ENCODE results near the gene AR. TPM values are rescaled to one million over a fixed set of nuclear protein-coding genes. Genes with fewer than 3 reads are reported as not detected.

AR gene
- total and polyA plus RNA-seq, 2 of the 4 experiments (the other 2 are of a cell fraction): 1.5 to 4.7 TPM

- no peak overlapping the region for H3K56ac ChIP-seq (ENCODE audit: extremely low read depth, insufficient read depth, low read length)
- H4K5ac ChIP-seq (ENCODE audit: low read depth, low read length): no peak overlapping the region
- no peaks in the 10 kb centered on the region for H3K4me1 ChIP-seq (ENCODE audit: control insufficient read depth, insufficient read depth, low read length)
- H2BK5ac ChIP-seq (ENCODE audit: low read depth, low read length, poor library complexity, severe bottlenecking): no peak overlapping the region
- no TSS peak for BruUV-seq (replicated peaks)
- no peak overlapping the region for H2AK9ac ChIP-seq (replicated peaks; ENCODE audit: low read depth, low read length, poor library complexity)
- H3K9me3 ChIP-seq (ENCODE audit: control insufficient read depth, insufficient read depth, low read length): 0 out of 2 replicates have a peak, but pooled peaks cover 1% of the 10 kb centered on the region
- H3K4me2 ChIP-seq (ENCODE audit: low read depth, low read length): no peak overlapping the region
- POLR2A ChIA-PET (ENCODE audit: unreplicated experiment): no interaction called here
- H3K18ac ChIP-seq (ENCODE audit: low read depth, low read length): no peak overlapping the region
- CTCF ChIA-PET: no interaction called here
- H3K4me3 ChIP-seq (ENCODE audit: insufficient read depth, low read depth, low read length): no peak overlapping the region
- DNase-seq (no peak), ATAC-seq (ENCODE audit: low read depth) (no peak)
- H3K36me3 ChIP-seq (ENCODE audit: control insufficient read depth, insufficient read depth, low read length): no peaks in the 10 kb centered on the region
- no peak overlapping the region for H2AK5ac ChIP-seq (ENCODE audit: low read depth, low read length)
- no peak overlapping the region for H2AFZ ChIP-seq (replicated peaks; ENCODE audit: low read length, poor library complexity)
- no peaks in the 10 kb centered on the region for H3K9me1 ChIP-seq (ENCODE audit: insufficient read depth, low read length)
- H3K27me3 ChIP-seq (ENCODE audit: control insufficient read depth, insufficient read depth, low read length): no peaks in the 10 kb centered on the region
- no peak overlapping the region for H2BK15ac ChIP-seq (ENCODE audit: low read depth, low read length)
- H3K9ac ChIP-seq (ENCODE audit: low read depth, low read length): no peak overlapping the region
- no peak overlapping the region for H3K27ac ChIP-seq (ENCODE audit: insufficient read depth, low read length)
- no peaks in the 10 kb centered on the region for H4K20me1 ChIP-seq (ENCODE audit: insufficient read depth, low read length)
- no peak overlapping the region for H4K91ac ChIP-seq (ENCODE audit: insufficient read depth, low read depth, low read length)
- dilution Hi-C loops (cut with HindIII; ENCODE audit: low sequenced_read_pairs, unreplicated experiment): no loop called here
- TF ChIP-seq MAFK (IDR thresholded peaks at IDR 0.05; ENCODE audit: low read depth, low read length): peak; percentile 94
- no peak for TF ChIP-seq FOS (IDR thresholded peaks at IDR 0.05; ENCODE audit: low read depth, low read length)
- no peaks in the 10 kb centered on the region for H3K79me1 ChIP-seq (ENCODE audit: low read depth in 1 of 2, low read length in 2 of 2)
- no peak overlapping the region for H3K4ac ChIP-seq (ENCODE audit: low read depth, low read length)
- intact Hi-C loops (cut with micrococcal nuclease): no loop called here
- no peak overlapping the region for H2BK120ac ChIP-seq (ENCODE audit: low read depth, low read length)
- H3K14ac ChIP-seq (replicated peaks; ENCODE audit: low read depth, low read length): no peak overlapping the region
- in situ Hi-C loops (cut with MboI; ENCODE audit: low sequenced_read_pairs): no loop called here
- H2BK20ac ChIP-seq (ENCODE audit: low read depth, low read length): no peak overlapping the region
- H4K8ac ChIP-seq (ENCODE audit: low read depth in 2 of 2, low read length in 2 of 2): no peak overlapping the region
- no peak overlapping the region for H3K23ac ChIP-seq (ENCODE audit: low read depth, low read length)
Observed at GRCh38 chrX:67624325-67624724, 80.5 kb downstream of the AR start.

Measured in IMR-90 (cell line).